HepG2 (cell line): Measurements from ENCODE around the gene SMYD5. TPM values are rescaled to one million over a fixed set of nuclear protein-coding genes. Genes with fewer than 3 reads are reported as not detected.

Experiments
- EEA1 ChIP-seq: sonication (generic); formaldehyde crosslinking; IDR thresholded peaks from 2 replicates; pipeline ENCODE4 v1.5.1; 2020; ENCODE audit warnings: mild to moderate bottlenecking, missing genetic modification reagents, borderline replicate concordance
- FLYWCH1 ChIP-seq: sonication (generic); formaldehyde crosslinking; IDR thresholded peaks from 2 replicates; pipeline ENCODE4 v1.8.1; 2023; ENCODE audit warnings: mild to moderate bottlenecking, missing genetic modification reagents
- HOXA3 ChIP-seq: sonication (generic); formaldehyde crosslinking; IDR thresholded peaks from 2 replicates; pipeline ENCODE4 v1.5.0; 2020; ENCODE audit warnings: missing genetic modification reagents
- KLF6 ChIP-seq: IDR thresholded peaks from 2 replicates; pipeline ENCODE4 v1.8.0; 2016; ENCODE audit warnings: missing biosample characterization, missing genetic modification reagents
- LCORL ChIP-seq, 2 experiments: fragments of 450-650 bp in 1 of 2; sonication (generic) in 1 of 2; formaldehyde crosslinking in 1 of 2; IDR thresholded peaks; 2 replicates each; pipeline versions ENCODE4 v1.5.0 to v1.6.1; 2017 to 2020; ENCODE audit warnings: antibody characterized with exemption in 1 of 2, missing genetic modification reagents in 1 of 2
- ONECUT2 ChIP-seq: sonication (generic); formaldehyde crosslinking; IDR thresholded peaks from 2 replicates; pipeline ENCODE4 v1.4.0; 2020; ENCODE audit warnings: missing genetic modification reagents
- RAD21 ChIP-seq: fragments of 450-650 bp; formaldehyde crosslinking; IDR thresholded peaks from 2 replicates; pipeline ENCODE4 v1.5.0; 2020; ENCODE audit warnings: mild to moderate bottlenecking
- SRY ChIP-seq: sonication (generic); formaldehyde crosslinking; IDR thresholded peaks from 2 replicates; pipeline ENCODE4 v1.8.0; 2022; ENCODE audit warnings: mild to moderate bottlenecking, missing genetic modification reagents
- ZBTB3 ChIP-seq: sonication (generic); formaldehyde crosslinking; IDR thresholded peaks from 2 replicates; pipeline ENCODE4 v1.4.0; 2020; ENCODE audit warnings: low read depth, mild to moderate bottlenecking, moderate library complexity, missing genetic modification reagents, borderline replicate concordance
- ZFYVE20 ChIP-seq: sonication (generic); formaldehyde crosslinking; IDR thresholded peaks from 2 replicates; pipeline ENCODE4 v1.8.0; 2023; ENCODE audit warnings: low read depth, mild to moderate bottlenecking, moderate library complexity, missing genetic modification reagents, borderline replicate concordance
- ZNF350 ChIP-seq: sonication (generic); formaldehyde crosslinking; IDR thresholded peaks from 2 replicates; pipeline ENCODE4 v1.4.0; 2020; ENCODE audit warnings: mild to moderate bottlenecking, low read depth, missing genetic modification reagents, borderline replicate concordance
- ZNF44 ChIP-seq: sonication (generic); formaldehyde crosslinking; IDR thresholded peaks from 2 replicates; pipeline ENCODE4 v1.5.1; 2020; ENCODE audit warnings: mild to moderate bottlenecking, missing genetic modification reagents
- ZNF563 ChIP-seq: sonication (generic); formaldehyde crosslinking; IDR thresholded peaks from 2 replicates; pipeline ENCODE4 v1.8.0; 2022; ENCODE audit warnings: mild to moderate bottlenecking, moderate library complexity, missing genetic modification reagents
- ZNF605 ChIP-seq: sonication (generic); formaldehyde crosslinking; IDR thresholded peaks from 2 replicates; pipeline ENCODE4 v1.8.0; 2022; ENCODE audit warnings: mild to moderate bottlenecking, missing genetic modification reagents
- ZNF724P ChIP-seq: sonication (generic); formaldehyde crosslinking; IDR thresholded peaks from 2 replicates; pipeline ENCODE4 v1.8.0; 2022; ENCODE audit warnings: missing genetic modification reagents, borderline replicate concordance
- ZNF790 ChIP-seq: sonication (generic); formaldehyde crosslinking; IDR thresholded peaks from 2 replicates; pipeline ENCODE4 v1.8.0; 2022; ENCODE audit warnings: missing genetic modification reagents, mild to moderate bottlenecking, borderline replicate concordance
- ZSCAN31 ChIP-seq: sonication (generic); formaldehyde crosslinking; IDR thresholded peaks from 2 replicates; pipeline ENCODE4 v1.5.0; 2020; ENCODE audit warnings: low read depth, mild to moderate bottlenecking, missing genetic modification reagents
- polyA plus RNA-seq, 8 experiments: library from polyadenylated mRNA; depleted of rRNA in 3 of 8; stranded (reverse) in 7 of 8; unstranded in 1 of 8; fragments of >200 nt; fragmentation: Illumina TruSeq in 4 of 8; extraction: Trizol in 4 of 8; gene quantifications; 2 replicates each; pipeline versions ENCODE4 v1.2.1 to v1.2.3, GENCODE V29; 2011 to 2016; ENCODE audit warnings: low read depth in 4 of 8, missing spikeins in 1 of 8, mixed read lengths in 1 of 8; ENCODE audit not compliant: insufficient read depth in 1 of 8
- total RNA-seq, 5 experiments: library from RNA; depleted of rRNA; stranded (reverse); fragments of >200 nt; fragmentation: Illumina TruSeq; extraction: Trizol; gene quantifications; 2 replicates each; pipeline ENCODE4 v1.2.3, GENCODE V29; 2016; ENCODE audit warnings: low read depth in 1 of 5
- TF ChIP-seq, protein P1 (sequence below): sonication (generic); formaldehyde crosslinking; IDR thresholded peaks from 2 replicates; pipeline ENCODE4 v1.4.0; 2020; ENCODE audit warnings: missing genetic modification reagents
- TF ChIP-seq, protein P2 (sequence below): sonication (generic); formaldehyde crosslinking; IDR thresholded peaks from 2 replicates; pipeline ENCODE4 v1.5.1; 2020; ENCODE audit warnings: missing genetic modification reagents, mild to moderate bottlenecking, borderline replicate concordance
- TF ChIP-seq, protein P3 (sequence below): sonication (generic); formaldehyde crosslinking; IDR thresholded peaks from 2 replicates; pipeline ENCODE4 v1.8.0; 2022; ENCODE audit warnings: missing genetic modification reagents, mild to moderate bottlenecking, borderline replicate concordance
- TF ChIP-seq, protein P4 (sequence below): fragments of 450-650 bp; IDR thresholded peaks from 2 replicates; pipeline ENCODE4 v1.6.1; 2016
- TF ChIP-seq, protein P5 (sequence below): sonication (generic); formaldehyde crosslinking; IDR thresholded peaks from 2 replicates; pipeline ENCODE4 v1.4.0; 2020; ENCODE audit warnings: mild to moderate bottlenecking, missing genetic modification reagents

Gene SMYD5
- total and polyA plus RNA-seq, 2 of the 13 experiments (the other 11 are each of a cell fraction or from before 2014, with no cell fraction given), result 55.8 to 70.4 TPM

DNA sequence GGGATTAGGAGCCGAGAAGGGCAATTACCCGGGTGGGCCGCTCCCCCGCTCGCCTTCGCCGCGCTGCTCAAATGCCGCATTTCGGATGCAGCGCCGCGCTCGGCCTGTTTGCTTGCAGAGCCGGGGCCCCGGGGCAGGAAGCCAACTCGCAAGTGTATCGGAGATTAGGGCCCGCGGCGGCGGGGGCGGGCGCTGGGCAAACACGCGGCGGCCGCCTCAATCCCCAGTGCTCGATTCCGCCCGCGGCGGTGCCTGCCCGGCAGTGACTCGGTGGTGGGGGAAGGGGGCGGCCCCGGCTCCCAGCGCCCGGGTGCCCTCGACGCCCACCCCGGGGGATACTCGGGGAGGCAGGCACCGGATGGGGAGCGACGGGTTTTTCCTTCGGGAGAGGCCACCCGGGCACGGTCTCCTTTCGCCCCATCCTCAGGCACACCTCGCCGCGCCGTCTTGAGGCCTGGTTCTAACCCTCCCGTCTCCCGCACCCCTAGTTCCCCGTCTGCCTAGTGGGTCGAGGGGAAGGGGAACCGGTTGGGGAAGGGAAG lies 38.3 kb upstream of the SMYD5 start (continued):
- peak; percentile 73 for TF ChIP-seq ZNF563 (CRISPR knock-in tag)
- no peak for TF ChIP-seq ONECUT2
- TF ChIP-seq EEA1 (CRISPR knock-in tag), result no peak
- TF ChIP-seq LCORL (IDR thresholded peaks at IDR 0.05), result no peak
- TF ChIP-seq LCORL (CRISPR knock-in tag; IDR thresholded peaks at IDR 0.05), result peak; percentile 81; the same call in 1 of the 2 replicates
- TF ChIP-seq ZSCAN31 (CRISPR knock-in tag), result peak; percentile 89; the same call in 1 of the 2 replicates
- peak; percentile 14 for TF ChIP-seq ZNF605 (CRISPR knock-in tag)
- peak; percentile 67 for TF ChIP-seq HOXA3
- TF ChIP-seq ZNF790 (CRISPR knock-in tag), result peak; percentile 63; the same call in 1 of the 2 replicates
- TF ChIP-seq, protein P1, sequence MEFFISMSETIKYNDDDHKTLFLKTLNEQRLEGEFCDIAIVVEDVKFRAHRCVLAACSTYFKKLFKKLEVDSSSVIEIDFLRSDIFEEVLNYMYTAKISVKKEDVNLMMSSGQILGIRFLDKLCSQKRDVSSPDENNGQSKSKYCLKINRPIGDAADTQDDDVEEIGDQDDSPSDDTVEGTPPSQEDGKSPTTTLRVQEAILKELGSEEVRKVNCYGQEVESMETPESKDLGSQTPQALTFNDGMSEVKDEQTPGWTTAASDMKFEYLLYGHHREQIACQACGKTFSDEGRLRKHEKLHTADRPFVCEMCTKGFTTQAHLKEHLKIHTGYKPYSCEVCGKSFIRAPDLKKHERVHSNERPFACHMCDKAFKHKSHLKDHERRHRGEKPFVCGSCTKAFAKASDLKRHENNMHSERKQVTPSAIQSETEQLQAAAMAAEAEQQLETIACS (CRISPR knock-in tag), result no peak
- no peak for TF ChIP-seq ZNF44 (CRISPR knock-in tag)
- TF ChIP-seq KLF6 (CRISPR knock-in tag), result 0 out of 2 replicates have a peak, but pooled peaks have one; percentile 30
- TF ChIP-seq, protein P2, sequence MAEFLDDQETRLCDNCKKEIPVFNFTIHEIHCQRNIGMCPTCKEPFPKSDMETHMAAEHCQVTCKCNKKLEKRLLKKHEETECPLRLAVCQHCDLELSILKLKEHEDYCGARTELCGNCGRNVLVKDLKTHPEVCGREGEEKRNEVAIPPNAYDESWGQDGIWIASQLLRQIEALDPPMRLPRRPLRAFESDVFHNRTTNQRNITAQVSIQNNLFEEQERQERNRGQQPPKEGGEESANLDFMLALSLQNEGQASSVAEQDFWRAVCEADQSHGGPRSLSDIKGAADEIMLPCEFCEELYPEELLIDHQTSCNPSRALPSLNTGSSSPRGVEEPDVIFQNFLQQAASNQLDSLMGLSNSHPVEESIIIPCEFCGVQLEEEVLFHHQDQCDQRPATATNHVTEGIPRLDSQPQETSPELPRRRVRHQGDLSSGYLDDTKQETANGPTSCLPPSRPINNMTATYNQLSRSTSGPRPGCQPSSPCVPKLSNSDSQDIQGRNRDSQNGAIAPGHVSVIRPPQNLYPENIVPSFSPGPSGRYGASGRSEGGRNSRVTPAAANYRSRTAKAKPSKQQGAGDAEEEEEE (CRISPR knock-in tag), result no peak
- TF ChIP-seq ZNF350 (CRISPR knock-in tag), result 0 out of 2 replicates have a peak, but pooled peaks have one; percentile 19
- TF ChIP-seq, protein P3, sequence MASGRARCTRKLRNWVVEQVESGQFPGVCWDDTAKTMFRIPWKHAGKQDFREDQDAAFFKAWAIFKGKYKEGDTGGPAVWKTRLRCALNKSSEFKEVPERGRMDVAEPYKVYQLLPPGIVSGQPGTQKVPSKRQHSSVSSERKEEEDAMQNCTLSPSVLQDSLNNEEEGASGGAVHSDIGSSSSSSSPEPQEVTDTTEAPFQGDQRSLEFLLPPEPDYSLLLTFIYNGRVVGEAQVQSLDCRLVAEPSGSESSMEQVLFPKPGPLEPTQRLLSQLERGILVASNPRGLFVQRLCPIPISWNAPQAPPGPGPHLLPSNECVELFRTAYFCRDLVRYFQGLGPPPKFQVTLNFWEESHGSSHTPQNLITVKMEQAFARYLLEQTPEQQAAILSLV (CRISPR knock-in tag), result no peak
- peak; percentile 33; the same call in 1 of the 2 replicates for TF ChIP-seq RAD21 (CRISPR knock-in tag)
- TF ChIP-seq ZNF724P (CRISPR knock-in tag), result no peak; the same call in 1 of the 2 replicates
- no peak for TF ChIP-seq FLYWCH1 (CRISPR knock-in tag)
- TF ChIP-seq, protein P4, sequence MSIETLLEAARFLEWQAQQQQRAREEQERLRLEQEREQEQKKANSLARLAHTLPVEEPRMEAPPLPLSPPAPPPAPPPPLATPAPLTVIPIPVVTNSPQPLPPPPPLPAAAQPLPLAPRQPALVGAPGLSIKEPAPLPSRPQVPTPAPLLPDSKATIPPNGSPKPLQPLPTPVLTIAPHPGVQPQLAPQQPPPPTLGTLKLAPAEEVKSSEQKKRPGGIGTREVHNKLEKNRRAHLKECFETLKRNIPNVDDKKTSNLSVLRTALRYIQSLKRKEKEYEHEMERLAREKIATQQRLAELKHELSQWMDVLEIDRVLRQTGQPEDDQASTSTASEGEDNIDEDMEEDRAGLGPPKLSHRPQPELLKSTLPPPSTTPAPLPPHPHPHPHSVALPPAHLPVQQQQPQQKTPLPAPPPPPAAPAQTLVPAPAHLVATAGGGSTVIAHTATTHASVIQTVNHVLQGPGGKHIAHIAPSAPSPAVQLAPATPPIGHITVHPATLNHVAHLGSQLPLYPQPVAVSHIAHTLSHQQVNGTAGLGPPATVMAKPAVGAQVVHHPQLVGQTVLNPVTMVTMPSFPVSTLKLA, result no peak
- TF ChIP-seq ZFYVE20 (CRISPR knock-in tag), result no peak
- 0 out of 2 replicates have a peak, but pooled peaks have one; percentile 21 for TF ChIP-seq SRY (CRISPR knock-in tag)
- TF ChIP-seq ZBTB3 (CRISPR knock-in tag), result no peak
- TF ChIP-seq, protein P5, sequence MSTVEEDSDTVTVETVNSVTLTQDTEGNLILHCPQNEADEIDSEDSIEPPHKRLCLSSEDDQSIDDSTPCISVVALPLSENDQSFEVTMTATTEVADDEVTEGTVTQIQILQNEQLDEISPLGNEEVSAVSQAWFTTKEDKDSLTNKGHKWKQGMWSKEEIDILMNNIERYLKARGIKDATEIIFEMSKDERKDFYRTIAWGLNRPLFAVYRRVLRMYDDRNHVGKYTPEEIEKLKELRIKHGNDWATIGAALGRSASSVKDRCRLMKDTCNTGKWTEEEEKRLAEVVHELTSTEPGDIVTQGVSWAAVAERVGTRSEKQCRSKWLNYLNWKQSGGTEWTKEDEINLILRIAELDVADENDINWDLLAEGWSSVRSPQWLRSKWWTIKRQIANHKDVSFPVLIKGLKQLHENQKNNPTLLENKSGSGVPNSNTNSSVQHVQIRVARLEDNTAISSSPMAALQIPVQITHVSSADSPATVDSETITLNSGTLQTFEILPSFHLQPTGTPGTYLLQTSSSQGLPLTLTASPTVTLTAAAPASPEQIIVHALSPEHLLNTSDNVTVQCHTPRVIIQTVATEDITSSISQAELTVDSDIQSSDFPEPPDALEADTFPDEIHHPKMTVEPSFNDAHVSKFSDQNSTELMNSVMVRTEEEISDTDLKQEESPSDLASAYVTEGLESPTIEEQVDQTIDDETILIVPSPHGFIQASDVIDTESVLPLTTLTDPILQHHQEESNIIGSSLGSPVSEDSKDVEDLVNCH (CRISPR knock-in tag), result no peak
